Measurements from ENCODE around the gene PTPRN2. TPM values are rescaled to one million over a fixed set of nuclear protein-coding genes. Genes with fewer than 3 reads are reported as not detected.

Gene PTPRN2
- polyA plus RNA-seq, 1 of the 3 experiments (the other 2 are of a cell fraction) = 4.0 TPM

DNA sequence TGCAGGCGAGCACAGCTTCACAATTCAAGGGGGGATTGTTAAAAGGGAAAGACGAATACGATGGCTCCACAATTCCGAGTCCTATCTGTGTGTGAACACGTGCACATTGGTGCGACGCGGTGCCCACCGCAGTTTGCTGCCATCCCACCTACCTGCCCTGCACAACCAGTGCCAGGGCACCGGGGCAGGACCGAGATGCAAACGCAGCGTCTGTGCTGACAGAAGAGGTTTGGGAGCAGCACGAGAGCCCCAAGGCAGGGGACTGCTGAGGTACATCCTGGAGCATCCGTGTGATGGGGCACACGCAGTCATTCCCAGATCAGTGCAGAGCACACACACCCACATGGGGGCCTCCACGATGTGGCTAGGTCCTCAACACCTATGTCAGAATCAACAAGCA is 1029.6 kb downstream of the PTPRN2 start:
- Histone ChIP-seq H3K27me3 (ENCODE audit: insufficient read depth) (no peaks in the 10 kb centered on the region), H3K4me1 (ENCODE audit: control insufficient read depth in 1 of 2, insufficient read depth in 2 of 2, low read depth in 1 of 2, low read length in 1 of 2) (no peaks in the 10 kb centered on the region), H3K4me3 (ENCODE audit: low read depth in 2 of 2, low read length in 1 of 2) (no peak overlapping the region), H3K27ac (ENCODE audit: low read depth in 2 of 2, low read length in 1 of 2) (no peak overlapping the region), H3F3A (replicated peaks; ENCODE audit: insufficient read depth) (no peaks in the 10 kb centered on the region), H3K9me3 (no peaks in the 10 kb centered on the region), H3K9me2 (no peaks in the 10 kb centered on the region), H3K4me2 (no peak overlapping the region), H2AFZ (ENCODE audit: low read depth) (no peak overlapping the region), H3K9ac (no peak overlapping the region), H3K36me3 (replicated peaks in 1 of 2; ENCODE audit: control insufficient read depth in 1 of 2, insufficient read depth in 2 of 2, low read length in 1 of 2) (no peaks in the 10 kb centered on the region), H3K79me2 (ENCODE audit: insufficient read depth) (no peaks in the 10 kb centered on the region), H4K20me1 (ENCODE audit: insufficient read depth) (no peaks in the 10 kb centered on the region)
- TF ChIP-seq, protein P1, sequence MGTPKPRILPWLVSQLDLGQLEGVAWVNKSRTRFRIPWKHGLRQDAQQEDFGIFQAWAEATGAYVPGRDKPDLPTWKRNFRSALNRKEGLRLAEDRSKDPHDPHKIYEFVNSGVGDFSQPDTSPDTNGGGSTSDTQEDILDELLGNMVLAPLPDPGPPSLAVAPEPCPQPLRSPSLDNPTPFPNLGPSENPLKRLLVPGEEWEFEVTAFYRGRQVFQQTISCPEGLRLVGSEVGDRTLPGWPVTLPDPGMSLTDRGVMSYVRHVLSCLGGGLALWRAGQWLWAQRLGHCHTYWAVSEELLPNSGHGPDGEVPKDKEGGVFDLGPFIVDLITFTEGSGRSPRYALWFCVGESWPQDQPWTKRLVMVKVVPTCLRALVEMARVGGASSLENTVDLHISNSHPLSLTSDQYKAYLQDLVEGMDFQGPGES (IDR thresholded peaks at IDR 0.05; ENCODE audit: low read depth, low read length) = no peak
- TF ChIP-seq FOXJ3 (CRISPR knock-in tag; IDR thresholded peaks at IDR 0.05) (no peak), TEAD4 (IDR thresholded peaks at IDR 0.05; ENCODE audit: borderline replicate concordance, insufficient read depth) (no peak), CHD2 (IDR thresholded peaks at IDR 0.05; ENCODE audit: low read length, partially characterized antibody) (no peak), RFX5 (IDR thresholded peaks at IDR 0.05; ENCODE audit: low read length) (no peak), TCF12 (IDR thresholded peaks at IDR 0.05) (no peak), RAD21 (IDR thresholded peaks at IDR 0.05; ENCODE audit: low read length) (no peak), ELF1 (IDR thresholded peaks at IDR 0.05) (no peak), GATA2 (CRISPR knock-in tag; IDR thresholded peaks at IDR 0.05) (no peak), TAF1 (IDR thresholded peaks at IDR 0.05; ENCODE audit: borderline replicate concordance, low read depth, low read length) (no peak), YY1 (IDR thresholded peaks at IDR 0.05; ENCODE audit: low read depth) (no peak), RXRA (IDR thresholded peaks at IDR 0.05; ENCODE audit: borderline replicate concordance, low read depth) (no peak)
- TF ChIP-seq, protein P2, sequence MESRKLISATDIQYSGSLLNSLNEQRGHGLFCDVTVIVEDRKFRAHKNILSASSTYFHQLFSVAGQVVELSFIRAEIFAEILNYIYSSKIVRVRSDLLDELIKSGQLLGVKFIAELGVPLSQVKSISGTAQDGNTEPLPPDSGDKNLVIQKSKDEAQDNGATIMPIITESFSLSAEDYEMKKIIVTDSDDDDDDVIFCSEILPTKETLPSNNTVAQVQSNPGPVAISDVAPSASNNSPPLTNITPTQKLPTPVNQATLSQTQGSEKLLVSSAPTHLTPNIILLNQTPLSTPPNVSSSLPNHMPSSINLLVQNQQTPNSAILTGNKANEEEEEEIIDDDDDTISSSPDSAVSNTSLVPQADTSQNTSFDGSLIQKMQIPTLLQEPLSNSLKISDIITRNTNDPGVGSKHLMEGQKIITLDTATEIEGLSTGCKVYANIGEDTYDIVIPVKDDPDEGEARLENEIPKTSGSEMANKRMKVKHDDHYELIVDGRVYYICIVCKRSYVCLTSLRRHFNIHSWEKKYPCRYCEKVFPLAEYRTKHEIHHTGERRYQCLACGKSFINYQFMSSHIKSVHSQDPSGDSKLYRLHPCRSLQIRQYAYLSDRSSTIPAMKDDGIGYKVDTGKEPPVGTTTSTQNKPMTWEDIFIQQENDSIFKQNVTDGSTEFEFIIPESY (IDR thresholded peaks at IDR 0.05; ENCODE audit: borderline replicate concordance, low read depth) = no peak
- 80% methylated on average over 17 of the region's 17 CpGs for WGBS (ENCODE audit: low lambda C conversion rate)
- no peak for DNase-seq
- POLR2A ChIA-PET = no interaction called here
- CTCF ChIA-PET = no interaction called here

GRCh38 chr7:157557263-157557662 is 1030.4 kb downstream of the PTPRN2 start:
- TF ChIP-seq MEF2A (IDR thresholded peaks at IDR 0.05; ENCODE audit: borderline replicate concordance, low read depth) (no peak), CHD2 (IDR thresholded peaks at IDR 0.05; ENCODE audit: low read length, partially characterized antibody) (no peak), CTCF (IDR thresholded peaks at IDR 0.05) (no peak), GABPA (IDR thresholded peaks at IDR 0.05; ENCODE audit: low read depth) (no peak), TEAD4 (IDR thresholded peaks at IDR 0.05; ENCODE audit: borderline replicate concordance, insufficient read depth) (no peak)
- TF ChIP-seq, protein P3, sequence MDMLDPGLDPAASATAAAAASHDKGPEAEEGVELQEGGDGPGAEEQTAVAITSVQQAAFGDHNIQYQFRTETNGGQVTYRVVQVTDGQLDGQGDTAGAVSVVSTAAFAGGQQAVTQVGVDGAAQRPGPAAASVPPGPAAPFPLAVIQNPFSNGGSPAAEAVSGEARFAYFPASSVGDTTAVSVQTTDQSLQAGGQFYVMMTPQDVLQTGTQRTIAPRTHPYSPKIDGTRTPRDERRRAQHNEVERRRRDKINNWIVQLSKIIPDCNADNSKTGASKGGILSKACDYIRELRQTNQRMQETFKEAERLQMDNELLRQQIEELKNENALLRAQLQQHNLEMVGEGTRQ (IDR thresholded peaks at IDR 0.05; ENCODE audit: borderline replicate concordance, low read depth, low read length) = no peak
- TF ChIP-seq, protein P4, sequence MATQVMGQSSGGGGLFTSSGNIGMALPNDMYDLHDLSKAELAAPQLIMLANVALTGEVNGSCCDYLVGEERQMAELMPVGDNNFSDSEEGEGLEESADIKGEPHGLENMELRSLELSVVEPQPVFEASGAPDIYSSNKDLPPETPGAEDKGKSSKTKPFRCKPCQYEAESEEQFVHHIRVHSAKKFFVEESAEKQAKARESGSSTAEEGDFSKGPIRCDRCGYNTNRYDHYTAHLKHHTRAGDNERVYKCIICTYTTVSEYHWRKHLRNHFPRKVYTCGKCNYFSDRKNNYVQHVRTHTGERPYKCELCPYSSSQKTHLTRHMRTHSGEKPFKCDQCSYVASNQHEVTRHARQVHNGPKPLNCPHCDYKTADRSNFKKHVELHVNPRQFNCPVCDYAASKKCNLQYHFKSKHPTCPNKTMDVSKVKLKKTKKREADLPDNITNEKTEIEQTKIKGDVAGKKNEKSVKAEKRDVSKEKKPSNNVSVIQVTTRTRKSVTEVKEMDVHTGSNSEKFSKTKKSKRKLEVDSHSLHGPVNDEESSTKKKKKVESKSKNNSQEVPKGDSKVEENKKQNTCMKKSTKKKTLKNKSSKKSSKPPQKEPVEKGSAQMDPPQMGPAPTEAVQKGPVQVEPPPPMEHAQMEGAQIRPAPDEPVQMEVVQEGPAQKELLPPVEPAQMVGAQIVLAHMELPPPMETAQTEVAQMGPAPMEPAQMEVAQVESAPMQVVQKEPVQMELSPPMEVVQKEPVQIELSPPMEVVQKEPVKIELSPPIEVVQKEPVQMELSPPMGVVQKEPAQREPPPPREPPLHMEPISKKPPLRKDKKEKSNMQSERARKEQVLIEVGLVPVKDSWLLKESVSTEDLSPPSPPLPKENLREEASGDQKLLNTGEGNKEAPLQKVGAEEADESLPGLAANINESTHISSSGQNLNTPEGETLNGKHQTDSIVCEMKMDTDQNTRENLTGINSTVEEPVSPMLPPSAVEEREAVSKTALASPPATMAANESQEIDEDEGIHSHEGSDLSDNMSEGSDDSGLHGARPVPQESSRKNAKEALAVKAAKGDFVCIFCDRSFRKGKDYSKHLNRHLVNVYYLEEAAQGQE (IDR thresholded peaks at IDR 0.05; ENCODE audit: low read depth, low read length) = no peak
- no peak for DNase-seq
- WGBS (ENCODE audit: low lambda C conversion rate) = 57% methylated on average over 1 of the region's 1 CpG
- no peaks in the 10 kb centered on the region for H3F3A ChIP-seq (replicated peaks; ENCODE audit: insufficient read depth)
- no peak overlapping the region for H2AFZ ChIP-seq (ENCODE audit: low read depth)
- H3K27me3 ChIP-seq (ENCODE audit: insufficient read depth) = no peaks in the 10 kb centered on the region
- H3K79me2 ChIP-seq (ENCODE audit: insufficient read depth) = no peaks in the 10 kb centered on the region
- POLR2A ChIA-PET = no interaction called here
- no peaks in the 10 kb centered on the region for H3K9me3 ChIP-seq
- H3K9ac ChIP-seq = no peak overlapping the region
- H3K9me2 ChIP-seq = no peaks in the 10 kb centered on the region
- CTCF ChIA-PET = no interaction called here
- no peaks in the 10 kb centered on the region for H3K4me1 ChIP-seq (ENCODE audit: control insufficient read depth in 1 of 2, insufficient read depth in 2 of 2, low read depth in 1 of 2, low read length in 1 of 2)
- H3K36me3 ChIP-seq (replicated peaks in 1 of 2; ENCODE audit: control insufficient read depth in 1 of 2, insufficient read depth in 2 of 2, low read length in 1 of 2) = no peaks in the 10 kb centered on the region
- H4K20me1 ChIP-seq (ENCODE audit: insufficient read depth) = no peaks in the 10 kb centered on the region
- H3K27ac ChIP-seq (ENCODE audit: low read depth in 2 of 2, low read length in 1 of 2) = no peak overlapping the region
- H3K4me2 ChIP-seq = no peak overlapping the region
- H3K4me3 ChIP-seq (ENCODE audit: low read depth in 2 of 2, low read length in 1 of 2) = no peak overlapping the region
